HepG2 (cell line): Measurements from ENCODE around the gene UQCR11. TPM values are rescaled to one million over a fixed set of nuclear protein-coding genes. Genes with fewer than 3 reads are reported as not detected.
A peak's percentile ranks its signal among the peaks of the same experiment; 100 is the strongest.

Experiments
- ATF7 ChIP-seq, 2 experiments: fragments of 450-650 bp in 1 of 2; sonication (generic) in 1 of 2; formaldehyde crosslinking in 1 of 2; IDR thresholded peaks; 2 replicates each; pipeline versions ENCODE4 v1.4.0 to v1.6.1; 2016 to 2020; ENCODE audit warnings: antibody characterized with exemption in 1 of 2, mild to moderate bottlenecking in 1 of 2, missing genetic modification reagents in 1 of 2
- CBX5 ChIP-seq: sonication (generic); formaldehyde crosslinking; IDR thresholded peaks from 2 replicates; pipeline ENCODE4 v1.4.0; 2020; ENCODE audit warnings: missing genetic modification reagents, borderline replicate concordance
- ETV6 ChIP-seq: sonication (generic); formaldehyde crosslinking; conservative IDR thresholded peaks from 2 replicates; pipeline ENCODE4 v1.4.0; 2020; ENCODE audit warnings: missing genetic modification reagents
- FOXC1 ChIP-seq: sonication (generic); formaldehyde crosslinking; IDR thresholded peaks from 2 replicates; pipeline ENCODE4 v1.8.0; 2022; ENCODE audit warnings: mild to moderate bottlenecking, missing genetic modification reagents, borderline replicate concordance
- HOXA7 ChIP-seq: sonication (generic); formaldehyde crosslinking; IDR thresholded peaks from 2 replicates; pipeline ENCODE4 v1.8.1; 2022; ENCODE audit warnings: mild to moderate bottlenecking, missing genetic modification reagents, moderate library complexity
- IKZF1 ChIP-seq: fragments of 450-650 bp; IDR thresholded peaks from 2 replicates; pipeline ENCODE4 v1.7.1; 2016
- NR2C2 ChIP-seq: sonication (generic); formaldehyde crosslinking; IDR thresholded peaks from 2 replicates; pipeline ENCODE4 v1.4.0; 2020; ENCODE audit warnings: missing genetic modification reagents, mild to moderate bottlenecking, moderate library complexity, borderline replicate concordance
- RARA ChIP-seq: IDR thresholded peaks from 2 replicates; pipeline ENCODE4 v1.6.1; 2016; ENCODE audit warnings: missing genetic modification reagents, missing compliant biosample characterization
- SIX1 ChIP-seq: sonication (generic); formaldehyde crosslinking; IDR thresholded peaks from 2 replicates; pipeline ENCODE4 v1.4.0; 2020; ENCODE audit warnings: missing genetic modification reagents, borderline replicate concordance
- SMARCE1 ChIP-seq: fragments of 450-650 bp; IDR thresholded peaks from 2 replicates; pipeline ENCODE4 v1.6.1; 2017; ENCODE audit warnings: borderline replicate concordance
- ZNF235 ChIP-seq: sonication (generic); formaldehyde crosslinking; IDR thresholded peaks from 2 replicates; pipeline ENCODE4 v1.8.1; 2023; ENCODE audit warnings: mild to moderate bottlenecking, missing genetic modification reagents, borderline replicate concordance
- ZNF292 ChIP-seq: sonication (generic); formaldehyde crosslinking; IDR thresholded peaks from 2 replicates; pipeline ENCODE4 v1.8.1; 2022; ENCODE audit warnings: mild to moderate bottlenecking, low read depth, missing genetic modification reagents, borderline replicate concordance
- ZNF30 ChIP-seq: sonication (generic); formaldehyde crosslinking; IDR thresholded peaks from 2 replicates; pipeline ENCODE4 v1.5.0; 2020; ENCODE audit warnings: mild to moderate bottlenecking, missing genetic modification reagents
- ZNF33A ChIP-seq: sonication (generic); formaldehyde crosslinking; IDR thresholded peaks from 2 replicates; pipeline ENCODE4 v1.5.1; 2020; ENCODE audit warnings: missing genetic modification reagents, mild to moderate bottlenecking, moderate library complexity, borderline replicate concordance
- ZNF547 ChIP-seq: sonication (generic); formaldehyde crosslinking; IDR thresholded peaks from 2 replicates; pipeline ENCODE4 v1.5.1; 2020; ENCODE audit warnings: mild to moderate bottlenecking, missing genetic modification reagents
- ZNF552 ChIP-seq: sonication (generic); formaldehyde crosslinking; IDR thresholded peaks from 2 replicates; pipeline ENCODE4 v1.9.0; 2022; ENCODE audit warnings: missing genetic modification reagents, mild to moderate bottlenecking, borderline replicate concordance
- ZNF562 ChIP-seq: sonication (generic); formaldehyde crosslinking; IDR thresholded peaks from 2 replicates; pipeline ENCODE4 v1.8.0; 2022; ENCODE audit warnings: missing genetic modification reagents, borderline replicate concordance
- ZSCAN31 ChIP-seq: sonication (generic); formaldehyde crosslinking; IDR thresholded peaks from 2 replicates; pipeline ENCODE4 v1.5.0; 2020; ENCODE audit warnings: low read depth, mild to moderate bottlenecking, missing genetic modification reagents
- polyA plus RNA-seq, 8 experiments: library from polyadenylated mRNA; depleted of rRNA in 3 of 8; stranded (reverse) in 7 of 8; unstranded in 1 of 8; fragments of >200 nt; fragmentation: Illumina TruSeq in 4 of 8; extraction: Trizol in 4 of 8; gene quantifications; 2 replicates each; pipeline versions ENCODE4 v1.2.1 to v1.2.3, GENCODE V29; 2011 to 2016; ENCODE audit warnings: low read depth in 4 of 8, missing spikeins in 1 of 8, mixed read lengths in 1 of 8; ENCODE audit not compliant: insufficient read depth in 1 of 8
- total RNA-seq, 5 experiments: library from RNA; depleted of rRNA; stranded (reverse); fragments of >200 nt; fragmentation: Illumina TruSeq; extraction: Trizol; gene quantifications; 2 replicates each; pipeline ENCODE4 v1.2.3, GENCODE V29; 2016; ENCODE audit warnings: low read depth in 1 of 5
- TF ChIP-seq, protein P1 (sequence below): sonication (generic); formaldehyde crosslinking; IDR thresholded peaks from 2 replicates; pipeline ENCODE4 v1.5.0; 2020; ENCODE audit warnings: mild to moderate bottlenecking, missing genetic modification reagents
- TF ChIP-seq, protein P2 (sequence below): IDR thresholded peaks from 2 replicates; pipeline ENCODE4 v1.6.1; 2016; ENCODE audit warnings: missing genetic modification reagents, missing compliant biosample characterization
- TF ChIP-seq, protein P3 (sequence below): IDR thresholded peaks from 2 replicates; pipeline ENCODE4 v1.6.1; 2016; ENCODE audit warnings: missing compliant biosample characterization, missing genetic modification reagents, borderline replicate concordance
- TF ChIP-seq, protein P4 (sequence below): IDR thresholded peaks from 2 replicates; pipeline ENCODE4 v1.4.0; 2020; ENCODE audit warnings: mild to moderate bottlenecking, missing genetic modification reagents
- TF ChIP-seq, protein P5 (sequence below): IDR thresholded peaks from 2 replicates; pipeline ENCODE4 v1.6.1; 2016; ENCODE audit warnings: mild to moderate bottlenecking, missing biosample characterization, missing genetic modification reagents

The UQCR11 gene
- total and polyA plus RNA-seq, 2 of the 13 experiments (the other 11 are each of a cell fraction or from before 2014, with no cell fraction given): 125 to 214 TPM

DNA sequence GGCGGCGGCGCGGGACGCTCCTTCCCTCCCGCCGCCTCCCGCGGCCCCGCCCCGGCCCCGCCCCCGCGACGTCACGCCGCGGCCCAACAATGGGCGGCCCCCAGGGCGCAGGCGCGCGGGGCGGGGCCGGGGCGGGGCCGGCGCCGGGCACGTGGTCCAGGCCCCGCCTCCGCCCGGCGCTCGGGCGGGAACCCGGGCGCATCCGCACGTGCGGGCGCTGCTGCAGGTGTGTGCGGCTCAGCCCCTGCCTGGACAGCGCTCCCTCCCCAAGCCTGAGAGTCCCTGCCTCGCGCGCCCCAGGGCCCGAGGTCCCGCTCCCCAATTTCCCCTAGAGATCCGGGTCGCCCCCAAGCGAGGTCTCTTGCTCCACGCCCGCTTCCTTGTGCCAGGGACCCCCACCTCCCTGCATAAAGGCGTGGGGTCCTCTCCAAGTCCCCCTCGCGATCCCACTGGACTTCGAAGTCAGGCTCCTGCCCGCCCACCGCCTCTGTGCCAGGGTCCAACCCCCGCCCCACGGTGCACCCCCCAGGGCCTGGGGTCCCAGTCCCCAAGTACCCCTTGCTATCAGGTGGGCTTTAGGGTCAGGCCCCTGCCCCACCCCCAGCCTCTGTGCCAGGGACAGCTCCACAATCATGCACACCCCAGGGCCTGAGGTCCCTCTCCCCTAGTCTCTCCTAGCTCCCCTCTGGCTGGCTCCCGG lies 36.8 kb downstream of the UQCR11 start, which contains the start of gene MEX3D (continued):
- TF ChIP-seq, protein P1, sequence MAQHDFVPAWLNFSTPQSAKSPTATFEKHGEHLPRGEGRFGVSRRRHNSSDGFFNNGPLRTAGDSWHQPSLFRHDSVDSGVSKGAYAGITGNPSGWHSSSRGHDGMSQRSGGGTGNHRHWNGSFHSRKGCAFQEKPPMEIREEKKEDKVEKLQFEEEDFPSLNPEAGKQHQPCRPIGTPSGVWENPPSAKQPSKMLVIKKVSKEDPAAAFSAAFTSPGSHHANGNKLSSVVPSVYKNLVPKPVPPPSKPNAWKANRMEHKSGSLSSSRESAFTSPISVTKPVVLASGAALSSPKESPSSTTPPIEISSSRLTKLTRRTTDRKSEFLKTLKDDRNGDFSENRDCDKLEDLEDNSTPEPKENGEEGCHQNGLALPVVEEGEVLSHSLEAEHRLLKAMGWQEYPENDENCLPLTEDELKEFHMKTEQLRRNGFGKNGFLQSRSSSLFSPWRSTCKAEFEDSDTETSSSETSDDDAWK (CRISPR knock-in tag): no peak
- TF ChIP-seq ZNF552 (CRISPR knock-in tag) (0 out of 2 replicates have a peak, but pooled peaks have one; percentile 66), ZSCAN31 (peak; percentile 76; the same call in 1 of the 2 replicates), CBX5 (no peak), ZNF562 (CRISPR knock-in tag) (peak; percentile 73; the same call in 1 of the 2 replicates), IKZF1 (no peak), SIX1 (no peak), ATF7 (IDR thresholded peaks at IDR 0.05) (no peak), ATF7 (CRISPR knock-in tag; IDR thresholded peaks at IDR 0.05) (0 out of 2 replicates have a peak, but pooled peaks have one; percentile 43), HOXA7 (CRISPR knock-in tag) (no peak), NR2C2 (CRISPR knock-in tag) (no peak), FOXC1 (CRISPR knock-in tag) (peak; percentile 83), ZNF547 (peak; percentile 81), RARA (CRISPR knock-in tag) (no peak), ZNF30 (CRISPR knock-in tag) (no peak), ZNF235 (CRISPR knock-in tag) (peak; percentile 82; the same call in 1 of the 2 replicates), SMARCE1 (no peak), ETV6 (CRISPR knock-in tag) (peak; percentile 65; the same call in 1 of the 2 replicates), ZNF33A (CRISPR knock-in tag) (no peak), ZNF292 (CRISPR knock-in tag) (no peak)
- TF ChIP-seq, protein P2, sequence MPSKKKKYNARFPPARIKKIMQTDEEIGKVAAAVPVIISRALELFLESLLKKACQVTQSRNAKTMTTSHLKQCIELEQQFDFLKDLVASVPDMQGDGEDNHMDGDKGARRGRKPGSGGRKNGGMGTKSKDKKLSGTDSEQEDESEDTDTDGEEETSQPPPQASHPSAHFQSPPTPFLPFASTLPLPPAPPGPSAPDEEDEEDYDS (CRISPR knock-in tag): no peak
- TF ChIP-seq, protein P3, sequence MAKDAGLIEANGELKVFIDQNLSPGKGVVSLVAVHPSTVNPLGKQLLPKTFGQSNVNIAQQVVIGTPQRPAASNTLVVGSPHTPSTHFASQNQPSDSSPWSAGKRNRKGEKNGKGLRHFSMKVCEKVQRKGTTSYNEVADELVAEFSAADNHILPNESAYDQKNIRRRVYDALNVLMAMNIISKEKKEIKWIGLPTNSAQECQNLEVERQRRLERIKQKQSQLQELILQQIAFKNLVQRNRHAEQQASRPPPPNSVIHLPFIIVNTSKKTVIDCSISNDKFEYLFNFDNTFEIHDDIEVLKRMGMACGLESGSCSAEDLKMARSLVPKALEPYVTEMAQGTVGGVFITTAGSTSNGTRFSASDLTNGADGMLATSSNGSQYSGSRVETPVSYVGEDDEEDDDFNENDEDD (CRISPR knock-in tag): peak; percentile 98
- TF ChIP-seq, protein P4, sequence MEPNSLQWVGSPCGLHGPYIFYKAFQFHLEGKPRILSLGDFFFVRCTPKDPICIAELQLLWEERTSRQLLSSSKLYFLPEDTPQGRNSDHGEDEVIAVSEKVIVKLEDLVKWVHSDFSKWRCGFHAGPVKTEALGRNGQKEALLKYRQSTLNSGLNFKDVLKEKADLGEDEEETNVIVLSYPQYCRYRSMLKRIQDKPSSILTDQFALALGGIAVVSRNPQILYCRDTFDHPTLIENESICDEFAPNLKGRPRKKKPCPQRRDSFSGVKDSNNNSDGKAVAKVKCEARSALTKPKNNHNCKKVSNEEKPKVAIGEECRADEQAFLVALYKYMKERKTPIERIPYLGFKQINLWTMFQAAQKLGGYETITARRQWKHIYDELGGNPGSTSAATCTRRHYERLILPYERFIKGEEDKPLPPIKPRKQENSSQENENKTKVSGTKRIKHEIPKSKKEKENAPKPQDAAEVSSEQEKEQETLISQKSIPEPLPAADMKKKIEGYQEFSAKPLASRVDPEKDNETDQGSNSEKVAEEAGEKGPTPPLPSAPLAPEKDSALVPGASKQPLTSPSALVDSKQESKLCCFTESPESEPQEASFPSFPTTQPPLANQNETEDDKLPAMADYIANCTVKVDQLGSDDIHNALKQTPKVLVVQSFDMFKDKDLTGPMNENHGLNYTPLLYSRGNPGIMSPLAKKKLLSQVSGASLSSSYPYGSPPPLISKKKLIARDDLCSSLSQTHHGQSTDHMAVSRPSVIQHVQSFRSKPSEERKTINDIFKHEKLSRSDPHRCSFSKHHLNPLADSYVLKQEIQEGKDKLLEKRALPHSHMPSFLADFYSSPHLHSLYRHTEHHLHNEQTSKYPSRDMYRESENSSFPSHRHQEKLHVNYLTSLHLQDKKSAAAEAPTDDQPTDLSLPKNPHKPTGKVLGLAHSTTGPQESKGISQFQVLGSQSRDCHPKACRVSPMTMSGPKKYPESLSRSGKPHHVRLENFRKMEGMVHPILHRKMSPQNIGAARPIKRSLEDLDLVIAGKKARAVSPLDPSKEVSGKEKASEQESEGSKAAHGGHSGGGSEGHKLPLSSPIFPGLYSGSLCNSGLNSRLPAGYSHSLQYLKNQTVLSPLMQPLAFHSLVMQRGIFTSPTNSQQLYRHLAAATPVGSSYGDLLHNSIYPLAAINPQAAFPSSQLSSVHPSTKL: no peak
- TF ChIP-seq, protein P5, sequence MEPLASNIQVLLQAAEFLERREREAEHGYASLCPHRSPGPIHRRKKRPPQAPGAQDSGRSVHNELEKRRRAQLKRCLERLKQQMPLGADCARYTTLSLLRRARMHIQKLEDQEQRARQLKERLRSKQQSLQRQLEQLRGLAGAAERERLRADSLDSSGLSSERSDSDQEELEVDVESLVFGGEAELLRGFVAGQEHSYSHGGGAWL: peak; percentile 95
